PFSK-1 (cell line): Measurements from ENCODE around the gene PWWP2B.

Experiments used
- SIN3A ChIP-seq: IDR thresholded peaks from 2 replicates; pipeline ENCODE4 v1.6.1; 2012; ENCODE audit warnings: mild to moderate bottlenecking, low read length, moderate library complexity, borderline replicate concordance; ENCODE audit not compliant: insufficient read depth
- TAF1 ChIP-seq: IDR thresholded peaks from 2 replicates; pipeline ENCODE4 v1.6.1; 2012; ENCODE audit warnings: low read length, control low read depth, borderline replicate concordance; ENCODE audit not compliant: insufficient read depth

GRCh38 chr10:132391676-132392020 lies 5.4 kb upstream of the PWWP2B start:
- TF ChIP-seq SIN3A (no peak), TAF1 (no peak)
